Psoas muscle (tissue), 8 donors: ENCODE results near the gene PTP4A1. TPM values are rescaled to one million over a fixed set of nuclear protein-coding genes. Genes with fewer than 3 reads are reported as not detected.

Experiments used
- ATAC-seq, 4 donors: fragments of 200-7000 bp; cut with Tn5 transposase; one replicate each; pipeline ENCODE4 v1.9.1; 2020; ENCODE audit warnings: moderate library complexity in 3 of 4, mild to moderate bottlenecking in 2 of 4
- DNase-seq, 2 donors: peaks; one replicate each; pipeline ENCODE4 v3.0.0-alpha.2; 2020
- H3K27ac ChIP-seq: fragments of 200-600 bp; one replicate; pipeline ENCODE4 v1.8.0; 2022
- H3K27me3 ChIP-seq, 3 donors: fragments of 200-600 bp in 1 of 3; one replicate each; pipeline versions ENCODE4 v1.6.1 to v1.8.0; 2013 to 2022; ENCODE audit warnings: low read length in 2 of 3, mild to moderate bottlenecking in 2 of 3, moderate library complexity in 1 of 3; ENCODE audit not compliant: insufficient read depth in 3 of 3
- H3K36me3 ChIP-seq, 2 donors: fragments of 200-600 bp in 1 of 2; one replicate each; pipeline versions ENCODE4 v1.6.1 to v1.8.0; 2013 to 2022; ENCODE audit warnings: low read depth in 1 of 2, mild to moderate bottlenecking in 1 of 2, moderate library complexity in 1 of 2; ENCODE audit not compliant: insufficient read depth in 1 of 2
- H3K4me1 ChIP-seq: fragments of 200-600 bp; one replicate; pipeline ENCODE4 v1.8.0; 2022
- H3K4me3 ChIP-seq: fragments of 200-600 bp; one replicate; pipeline ENCODE4 v1.8.0; 2022; ENCODE audit warnings: mild to moderate bottlenecking
- H3K9me3 ChIP-seq: fragments of 200-600 bp; one replicate; pipeline ENCODE4 v1.8.0; 2022
- CTCF ChIP-seq: fragments of 200-600 bp; IDR thresholded peaks from one replicate; pipeline ENCODE4 v1.8.0; 2022; ENCODE audit warnings: antibody characterized with exemption
- WGBS, 3 donors: extraction: QIAGEN DNeasy Blood & Tissue Kit; methylation state at CpG; one replicate each; pipeline versions ENCODE4 v1.1.6 to v1.1.7; 2013; 5-methylcytosine and 5-hydroxymethylcytosine counted together
- intact Hi-C, 2 donors: fragments of 100-400 bp; cut with DNase I; formaldehyde crosslinking; loops; one replicate each; pipeline versions ENCODE4 v1.11.0 to v1.14.2; 2022
- polyA plus RNA-seq, 3 donors: library from polyadenylated mRNA; stranded (reverse); fragments of 200-250 nt; gene quantifications; one replicate each; pipeline ENCODE4 v1.2.3, GENCODE V29; 2013
- total RNA-seq, 4 donors: library from RNA; stranded (reverse); fragmentation: NEBNext Ultra II Directional in 2 of 4; extraction: Animal tissue kit (Norgen Biotek cat#: 25700) in 2 of 4; gene quantifications; one replicate each; pipeline versions ENCODE4 v1.2.1 to v1.2.4, GENCODE V29; 2021 to 2023
- donor health status: healthy with polysubstance abuse.
- donor health status: DM: no; HTN: no; CAD: no; lungs with moderate emphysema.
- donor health status: Bipolar disorder and iron deficiency.
- donor health status: healthy.
- donor health status: DM: yes; HTN: yes; CAD: no.
- donor health status: DM: no; HTN: no; CAD: no.
- donor health status: DM: no; HTN: no; CAD: no.
- donor health status: DM: yes; HTN: yes; CAD: no.

Gene PTP4A1
- total and polyA plus RNA-seq, 7 donors: 113 to 202 (median 159) TPM

- 38 to 44% (median 43%) methylated on average over 1 of the region's 1 CpG for WGBS, 3 donors
- ATAC-seq: peak in 3 of 4 donors; percentile 47 to 58 (median 52)
- intact Hi-C loops: no loop called here
- no peak for DNase-seq
- Histone ChIP-seq H3K36me3 (no peaks in the 10 kb centered on the region), H3K27ac (peak overlapping the region; percentile 54), H3K4me3 (no peak overlapping the region), H3K27me3 (no peaks in the 10 kb centered on the region), H3K4me1 (peaks cover 26% of the 10 kb centered on the region), H3K9me3 (no peaks in the 10 kb centered on the region)
- TF ChIP-seq CTCF: no peak
Observed at GRCh38 chr6:63560801-63561287, 11.4 kb upstream of the PTP4A1 start.

- Histone ChIP-seq H3K27ac (peak overlapping the region; percentile 54), H3K4me3 (no peak overlapping the region), H3K4me1 (peaks cover 26% of the 10 kb centered on the region), H3K27me3 (no peaks in the 10 kb centered on the region), H3K9me3 (no peaks in the 10 kb centered on the region), H3K36me3 (no peaks in the 10 kb centered on the region)
- DNase-seq (no peak), ATAC-seq (peak in 1 of 4 donors; percentile 6)
- WGBS, 3 donors: 53 to 60% (median 55%) methylated on average over 2 of the region's 2 CpGs
- intact Hi-C loops: no loop called here
- no peak for TF ChIP-seq CTCF
Observed at GRCh38 chr6:63561288-63561687, 11.0 kb upstream of the PTP4A1 start.

- Histone ChIP-seq H3K4me1 (peaks cover 26% of the 10 kb centered on the region), H3K27ac (peak overlapping the region; percentile 67), H3K9me3 (no peaks in the 10 kb centered on the region), H3K27me3 (no peaks in the 10 kb centered on the region), H3K36me3 (no peaks in the 10 kb centered on the region), H3K4me3 (no peak overlapping the region)
- intact Hi-C loops: no loop called here
- ATAC-seq (no peak), DNase-seq (no peak)
- WGBS, 3 donors: 86 to 88% (median 87%) methylated on average over 1 of the region's 1 CpG
- TF ChIP-seq CTCF: no peak
Observed at GRCh38 chr6:63563235-63563634, 9.0 kb upstream of the PTP4A1 start.

GRCh38 chr6:63565058-63565726 is 7.1 kb upstream of the PTP4A1 start:
- intact Hi-C loops: no loop called here
- ATAC-seq (peak in 2 of 4 donors; percentile 16 to 53), DNase-seq (no peak)
- H3K36me3 ChIP-seq: no peaks in the 10 kb centered on the region
- H3K4me3 ChIP-seq: no peak overlapping the region
- TF ChIP-seq CTCF: no peak
- H3K27me3 ChIP-seq: no peaks in the 10 kb centered on the region
- WGBS, 3 donors: 48 to 78% (median 64%) methylated on average over 4 of the region's 4 CpGs
- H3K9me3 ChIP-seq: no peaks in the 10 kb centered on the region
- H3K27ac ChIP-seq: peak overlapping the region; percentile 67
- H3K4me1 ChIP-seq: peaks cover 26% of the 10 kb centered on the region
